GM12892 (cell line): Measurements from ENCODE around the gene FGF19.

ENCODE experiments used
- POLR2A ChIP-seq: IDR thresholded peaks from 2 replicates; pipeline ENCODE4 v1.6.1; 2011; ENCODE audit warnings: low read depth, low read length, control low read depth
- POLR2AphosphoS5 ChIP-seq: IDR thresholded peaks from 2 replicates; pipeline ENCODE4 v1.6.1; 2011; ENCODE audit warnings: low read depth, low read length, control low read depth
- TAF1 ChIP-seq: IDR thresholded peaks from 2 replicates; pipeline ENCODE4 v1.6.1; 2011; ENCODE audit warnings: low read depth, mild to moderate bottlenecking, control low read depth, low read length, borderline replicate concordance

- TF ChIP-seq POLR2AphosphoS5 (no peak), POLR2A (no peak), TAF1 (no peak)
These were observed 18.5 kb downstream of the FGF19 start for GRCh38 chr11:69685348-69685747.
